Left forelimb (tissue), 1 donor: ENCODE results near the gene TULP1.
A peak's percentile ranks its signal among the peaks of the same experiment; 100 is the strongest.

Experiments used
- DNase-seq: peaks from one replicate; pipeline ENCODE4 v3.0.0-alpha.2; 2018; ENCODE audit warnings: low spot score

TULP1 gene

DNA sequence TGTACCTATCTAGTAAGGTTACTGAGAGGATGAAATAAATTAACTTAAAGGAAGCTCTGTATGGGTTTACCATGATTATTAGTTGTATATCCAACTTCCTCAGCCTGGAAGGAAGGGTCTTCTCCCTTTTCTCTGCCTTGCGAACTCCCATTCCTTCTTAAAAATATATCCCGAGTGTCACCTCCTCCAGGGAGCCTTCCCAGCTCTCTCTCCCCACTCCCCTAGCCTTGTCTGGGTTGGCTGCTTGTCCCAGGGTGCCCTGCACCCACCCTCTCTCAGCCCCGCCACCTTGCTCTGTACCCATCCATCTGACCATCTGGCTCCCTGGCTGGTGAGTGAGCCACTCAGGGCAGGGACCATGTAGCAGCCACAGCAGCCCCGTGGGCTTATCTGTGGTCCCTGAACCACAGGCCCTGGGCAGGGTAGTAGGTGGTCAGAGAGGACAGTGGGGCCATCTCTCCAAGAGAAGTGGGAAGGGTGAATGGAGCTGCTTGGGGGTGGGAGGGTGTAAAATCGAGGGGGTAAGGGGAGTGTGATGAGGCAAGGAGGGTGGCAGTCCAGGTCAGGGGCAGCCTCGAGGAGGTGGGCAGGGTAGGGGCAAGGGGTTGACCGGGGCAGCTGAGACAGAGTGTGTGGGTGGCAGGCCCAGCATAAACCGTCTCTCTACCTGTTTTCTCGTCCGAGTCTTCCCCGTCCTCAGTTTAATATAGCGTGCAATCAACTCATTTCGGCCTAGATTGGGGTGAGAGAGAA lies 28.6 kb downstream of the TULP1 start:
- DNase-seq: no peak

- no peak for DNase-seq
Observed at GRCh38 chr6:35483490-35483889, 29.2 kb downstream of the TULP1 start.

- DNase-seq: no peak
Observed at GRCh38 chr6:35483062-35483461, 29.6 kb downstream of the TULP1 start.

GRCh38 chr6:35481226-35481625 lies 31.5 kb downstream of the TULP1 start:
- no peak for DNase-seq

GRCh38 chr6:35480176-35480575 lies 32.5 kb downstream of the TULP1 start:
- DNase-seq: no peak

- DNase-seq: no peak
Observed at GRCh38 chr6:35478259-35478658, 34.4 kb downstream of the TULP1 start.

GRCh38 chr6:35477551-35478179 lies 35.0 kb downstream of the TULP1 start:
- no peak for DNase-seq

- no peak for DNase-seq
Observed at GRCh38 chr6:35477028-35477427, 35.7 kb downstream of the TULP1 start.

DNA sequence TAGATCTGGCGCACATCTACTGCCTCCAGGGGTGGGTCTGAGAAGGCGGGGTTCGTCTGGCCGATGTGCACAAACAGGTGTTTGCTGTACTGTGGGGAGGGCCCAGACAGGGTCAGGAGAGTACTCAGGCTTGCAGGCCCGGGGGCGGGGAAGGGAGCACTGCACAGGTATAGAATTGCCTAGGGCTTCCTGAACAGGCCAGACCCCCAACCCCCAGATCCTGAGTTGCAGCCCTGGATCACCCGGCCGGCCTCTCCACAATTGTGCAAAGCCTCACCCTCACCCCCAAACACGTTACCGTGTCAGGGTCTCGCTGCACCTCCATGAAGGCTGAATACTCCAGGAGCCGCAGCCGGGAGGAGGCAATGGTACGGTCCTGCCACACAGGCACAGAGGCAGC lies 36.7 kb downstream of the TULP1 start:
- DNase-seq: no peak

DNA sequence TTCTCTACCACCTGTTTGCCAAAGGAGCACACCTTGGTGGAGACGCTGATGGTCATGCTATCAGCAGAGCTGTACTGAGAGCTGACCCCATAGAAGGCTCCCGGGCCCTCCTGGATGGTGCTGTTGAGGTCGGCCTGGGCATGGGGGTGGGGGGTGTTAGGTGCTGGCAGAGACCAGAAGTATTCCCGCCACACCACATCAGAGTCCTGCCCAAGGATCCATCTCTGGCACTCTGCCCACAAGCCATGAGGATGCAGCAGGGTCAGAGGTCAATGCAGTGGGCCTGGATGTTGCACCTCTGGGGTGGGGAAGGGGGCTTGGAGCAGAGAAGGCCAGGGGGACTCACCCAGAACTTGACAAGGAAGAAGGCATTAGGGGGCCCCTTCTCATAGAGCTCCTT lies 37.1 kb downstream of the TULP1 start:
- no peak for DNase-seq

GRCh38 chr6:35474942-35475570 lies 37.6 kb downstream of the TULP1 start:
- no peak for DNase-seq

DNA sequence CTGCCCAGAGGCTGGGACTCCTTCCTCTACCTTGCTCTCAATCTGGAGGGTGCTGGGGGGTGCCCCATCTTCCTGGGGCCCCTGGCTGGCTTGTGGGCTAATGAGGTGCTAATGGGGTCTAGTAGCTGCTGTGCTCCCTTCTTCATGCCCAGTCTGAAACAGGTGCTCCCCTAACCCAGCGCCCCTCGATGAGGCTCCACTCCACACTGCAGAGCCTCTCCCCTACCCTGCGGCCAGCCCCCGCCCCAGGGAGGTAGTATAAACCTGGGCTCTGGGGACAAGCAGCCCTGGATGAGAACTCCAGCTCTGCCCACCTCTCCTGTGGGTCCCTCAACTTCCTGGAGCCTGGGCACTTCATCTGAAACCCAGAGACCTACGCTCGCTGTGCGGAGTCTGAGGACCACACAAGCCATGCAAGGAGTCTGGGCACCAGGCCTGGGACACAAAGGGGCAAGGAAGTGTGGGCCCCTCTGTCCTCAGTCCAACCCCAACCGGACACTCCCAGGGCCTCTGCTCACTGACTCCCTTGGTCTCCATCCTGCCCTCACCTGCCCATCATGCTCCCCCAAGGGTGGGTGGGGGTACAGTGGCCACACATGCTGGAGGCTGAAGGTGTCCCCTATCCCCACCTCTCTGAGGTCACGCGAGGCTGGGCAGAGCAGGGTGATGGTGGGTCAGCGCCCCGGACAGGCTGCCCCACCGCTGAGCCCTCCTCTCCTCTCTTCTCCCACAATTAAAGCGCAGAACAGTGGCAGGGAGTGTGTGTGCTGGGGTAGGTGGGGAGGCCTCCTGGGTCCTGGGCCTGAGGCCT lies 38.4 kb downstream of the TULP1 start:
- no peak for DNase-seq

GRCh38 chr6:35473850-35474130 lies 38.9 kb downstream of the TULP1 start:
- no peak for DNase-seq

GRCh38 chr6:35473075-35473849 lies 39.4 kb downstream of the TULP1 start:
- no peak for DNase-seq

- no peak for DNase-seq
Observed at GRCh38 chr6:35471836-35472345, 40.8 kb downstream of the TULP1 start.

GRCh38 chr6:35470663-35471120 lies 42.0 kb downstream of the TULP1 start:
- DNase-seq: no peak

GRCh38 chr6:35469751-35470662 lies 42.7 kb downstream of the TULP1 start:
- DNase-seq: no peak

- DNase-seq: no peak
Observed at GRCh38 chr6:35468980-35469750, 43.5 kb downstream of the TULP1 start.

DNA sequence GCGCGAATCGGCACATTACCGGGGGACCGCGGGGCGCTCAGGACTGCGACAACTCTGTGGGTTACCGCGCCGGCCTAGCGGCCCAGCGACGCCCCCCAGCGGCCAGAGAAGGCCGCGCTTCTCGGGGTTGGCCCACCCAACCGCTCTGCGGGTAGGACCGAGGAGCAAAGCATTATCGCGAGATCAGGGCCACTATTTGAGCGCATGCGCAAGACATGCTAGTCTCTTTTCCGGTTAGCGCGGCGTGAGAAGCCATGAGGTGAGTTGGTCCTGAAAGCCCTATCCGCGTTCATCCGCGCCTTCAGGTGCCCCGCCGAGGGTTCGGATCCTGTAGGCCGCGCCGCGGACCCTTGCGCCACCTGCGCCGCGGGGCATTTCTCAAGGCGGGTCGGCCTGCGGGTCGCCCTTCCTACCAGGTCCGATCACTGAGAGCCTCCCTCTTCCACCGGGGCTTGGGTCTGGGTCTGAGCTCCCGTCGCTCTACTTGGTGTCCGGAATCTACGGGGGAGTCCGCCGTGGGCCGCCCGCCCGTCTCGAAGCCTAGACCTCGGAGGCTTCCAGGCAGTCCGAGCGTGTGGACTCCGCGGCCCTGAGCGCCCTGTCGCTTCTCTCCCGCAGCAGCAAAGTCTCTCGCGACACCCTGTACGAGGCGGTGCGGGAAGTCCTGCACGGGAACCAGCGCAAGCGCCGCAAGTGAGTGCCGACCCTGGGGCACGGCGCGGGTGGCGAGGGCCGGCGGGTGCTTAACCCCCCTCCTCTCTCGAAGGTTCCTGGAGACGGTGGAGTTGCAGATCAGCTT lies 44.3 kb downstream of the TULP1 start, which contains the start of gene RPL10A:
TSS of gene RPL10A (plus strand) at position 221 of the 799 bp plus-strand sequence. CDS start at position 255, 34 bp downstream.
- DNase-seq: peak; percentile 95
